Inferior parietal cortex (tissue), 1 donor: Measurements from ENCODE around the gene MRFAP1L1.
"Not testable (repeated sequence)": the region's sequence is repeated elsewhere in the genome, so short reads cannot be mapped to it uniquely, and the experiment has no call there.

Source experiments
- DNase-seq: peaks from one replicate; pipeline ENCODE4 v3.0.0-alpha.2; 2016; ENCODE audit errors: extremely low spot score

Gene MRFAP1L1

DNA sequence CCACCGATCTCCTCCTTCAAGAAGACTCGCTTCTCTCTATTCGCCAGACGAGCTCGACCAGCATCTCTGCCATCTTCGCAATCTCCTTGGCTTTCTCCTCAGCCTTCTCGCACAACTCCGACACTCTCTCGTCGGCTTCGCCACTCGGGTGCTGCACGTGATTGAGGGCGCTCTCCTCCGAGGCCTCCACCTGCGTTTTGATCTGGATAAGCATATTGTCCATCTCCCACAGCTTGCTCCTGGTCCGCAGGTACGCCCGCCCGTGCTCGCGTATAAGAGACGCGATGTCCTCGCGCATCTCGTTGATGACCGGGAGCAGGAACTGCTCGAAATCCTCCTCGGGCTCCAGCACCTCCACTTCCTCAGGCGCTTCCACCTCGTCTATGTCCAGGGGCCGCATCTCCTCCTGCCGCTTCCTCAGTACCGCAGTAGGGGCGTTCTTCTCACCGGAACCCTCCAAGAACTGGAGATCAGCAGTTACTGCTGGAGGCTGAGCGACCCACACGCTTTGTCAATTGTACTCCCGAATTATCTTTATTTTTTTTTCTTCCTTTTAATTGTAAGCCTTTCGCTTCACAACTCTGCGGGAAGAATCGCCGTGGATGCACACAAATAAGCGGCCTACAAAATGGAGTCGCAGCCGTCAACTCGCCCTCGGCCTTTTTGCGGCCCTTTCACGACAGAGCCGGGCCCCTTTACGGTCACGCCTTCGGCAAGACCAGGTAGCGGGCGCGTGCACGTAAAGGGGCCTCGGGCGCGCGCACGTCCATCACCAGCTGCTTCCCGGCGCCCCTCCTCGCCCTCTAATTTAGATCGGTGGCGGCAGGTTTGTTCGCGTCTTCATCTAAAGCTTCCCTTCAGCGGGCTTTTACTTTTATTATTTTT lies at the start of gene MRFAP1L1:
MRFAP1L1 (minus strand) TSS at position 636 of the 885 bp plus-strand sequence; CDS start at position 400, 236 bp downstream.
- DNase-seq: peak; percentile 97

DNA sequence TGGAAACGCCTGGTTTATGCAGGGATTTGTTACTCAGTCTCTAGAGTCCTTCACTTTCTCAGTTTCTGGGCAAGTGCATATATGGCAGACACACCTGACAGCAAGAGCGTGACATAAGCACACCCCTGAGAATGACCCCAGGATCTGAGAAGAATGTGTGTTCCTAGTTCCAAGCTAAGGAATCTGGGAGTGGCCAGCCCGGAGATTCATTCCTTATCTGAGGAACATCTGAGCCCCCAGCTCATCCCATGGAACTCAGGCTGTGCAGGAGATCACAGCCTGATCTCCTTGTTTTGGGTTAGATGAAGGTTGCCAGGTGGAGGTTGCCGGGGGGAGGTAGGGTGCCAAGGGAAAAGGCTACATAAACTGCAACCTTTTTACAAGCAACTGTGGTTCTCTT lies 49.1 kb upstream of the MRFAP1L1 start:
- no peak for DNase-seq

- not testable (repeated sequence) for DNase-seq
These were observed 46.7 kb upstream of the MRFAP1L1 start for GRCh38 chr4:6756345-6756744.

GRCh38 chr4:6755088-6755753 lies 45.6 kb upstream of the MRFAP1L1 start:
- no peak for DNase-seq

DNA sequence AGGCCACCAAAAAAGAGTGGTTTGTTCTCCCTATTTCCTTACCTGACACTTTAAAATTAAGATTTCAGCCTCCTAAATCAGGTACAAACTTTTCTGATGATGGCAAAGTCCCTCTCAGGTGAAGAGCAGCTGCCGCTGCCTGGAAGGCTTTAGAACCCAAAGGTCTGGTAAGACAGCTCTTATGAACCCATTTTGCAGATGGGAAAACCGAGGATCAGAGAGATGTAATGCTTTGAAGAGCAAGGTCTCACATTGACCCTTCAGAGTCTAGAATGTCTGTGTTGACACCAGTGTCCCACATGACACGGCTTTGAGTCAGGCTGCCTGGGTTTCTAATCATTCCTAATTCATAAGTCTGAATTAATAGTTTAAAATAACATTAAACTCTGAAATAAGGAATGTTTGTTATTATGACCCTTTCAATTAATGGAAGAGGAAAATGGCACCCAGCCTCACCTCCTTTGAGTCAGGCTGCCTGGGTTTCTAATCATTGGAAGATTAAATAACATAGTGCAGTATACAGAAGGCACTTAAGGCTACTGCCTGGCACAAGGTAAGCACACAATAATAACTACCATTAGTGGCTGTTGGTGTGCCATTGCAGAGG lies 44.9 kb upstream of the MRFAP1L1 start:
- no peak for DNase-seq

DNA sequence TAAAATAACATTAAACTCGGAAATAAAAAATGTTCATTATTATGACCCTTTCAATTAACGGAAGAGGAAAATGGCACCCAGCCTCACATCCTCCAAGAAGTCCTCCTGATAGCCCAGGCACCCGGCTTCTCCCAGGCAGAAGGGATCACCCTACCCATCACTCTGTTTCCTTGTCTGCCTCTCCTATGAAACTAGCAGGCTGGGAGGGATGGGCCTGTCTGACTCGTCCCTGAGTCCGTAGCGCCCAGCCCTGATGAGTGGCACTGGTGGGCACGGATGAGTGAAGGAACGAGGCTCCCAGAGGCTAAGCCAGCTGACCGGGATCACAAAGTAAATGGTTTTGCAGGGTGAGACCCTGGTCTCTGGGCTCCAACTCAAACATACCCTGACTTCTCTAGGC lies 44.2 kb upstream of the MRFAP1L1 start:
- no peak for DNase-seq

GRCh38 chr4:6753103-6753560 lies 43.5 kb upstream of the MRFAP1L1 start:
- DNase-seq: no peak

- no peak for DNase-seq
These were observed 42.8 kb upstream of the MRFAP1L1 start for GRCh38 chr4:6752486-6752829.

DNA sequence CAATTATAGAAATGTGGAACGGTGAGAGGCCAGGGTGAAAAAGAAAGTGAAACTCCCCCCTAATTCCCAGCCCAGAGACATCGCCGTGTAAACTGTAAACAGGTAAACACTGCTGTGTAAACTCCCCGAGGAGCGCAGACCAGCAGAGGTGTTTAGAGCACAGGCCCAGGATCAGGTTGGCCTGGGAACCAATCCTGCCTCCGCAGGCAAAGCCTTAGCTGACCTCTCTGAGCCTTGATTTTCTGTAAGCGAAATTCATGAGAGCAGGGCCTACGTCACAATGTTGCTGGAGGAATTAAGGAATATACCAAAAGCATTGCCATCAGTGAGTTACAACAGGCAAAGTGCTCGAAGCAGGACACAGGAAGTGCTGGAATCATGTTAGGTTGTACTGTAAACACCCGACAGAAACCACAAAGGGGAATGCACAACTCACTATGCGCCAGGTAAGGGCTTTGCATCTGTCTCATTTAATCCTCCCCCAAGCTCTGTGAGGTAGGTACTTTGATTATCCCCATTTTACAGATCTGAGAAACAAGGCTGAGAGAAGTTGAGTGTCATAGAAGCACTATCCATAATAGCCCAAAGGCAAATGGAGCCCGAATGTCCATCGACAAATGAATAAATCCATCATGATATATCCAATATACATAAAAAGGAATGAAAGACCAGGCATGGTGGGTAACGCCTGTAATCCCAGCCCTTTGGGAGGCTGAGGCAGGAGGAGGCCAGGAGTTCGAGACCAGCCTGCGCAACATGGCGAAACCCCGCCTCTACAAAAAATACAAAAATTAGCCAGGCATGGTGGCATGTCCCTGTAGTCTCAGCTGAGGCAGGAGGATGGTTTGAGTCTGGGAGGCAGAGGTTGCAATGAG lies 42.2 kb upstream of the MRFAP1L1 start:
- DNase-seq: no peak

GRCh38 chr4:6750286-6751221 lies 40.9 kb upstream of the MRFAP1L1 start:
- DNase-seq: no peak

DNA sequence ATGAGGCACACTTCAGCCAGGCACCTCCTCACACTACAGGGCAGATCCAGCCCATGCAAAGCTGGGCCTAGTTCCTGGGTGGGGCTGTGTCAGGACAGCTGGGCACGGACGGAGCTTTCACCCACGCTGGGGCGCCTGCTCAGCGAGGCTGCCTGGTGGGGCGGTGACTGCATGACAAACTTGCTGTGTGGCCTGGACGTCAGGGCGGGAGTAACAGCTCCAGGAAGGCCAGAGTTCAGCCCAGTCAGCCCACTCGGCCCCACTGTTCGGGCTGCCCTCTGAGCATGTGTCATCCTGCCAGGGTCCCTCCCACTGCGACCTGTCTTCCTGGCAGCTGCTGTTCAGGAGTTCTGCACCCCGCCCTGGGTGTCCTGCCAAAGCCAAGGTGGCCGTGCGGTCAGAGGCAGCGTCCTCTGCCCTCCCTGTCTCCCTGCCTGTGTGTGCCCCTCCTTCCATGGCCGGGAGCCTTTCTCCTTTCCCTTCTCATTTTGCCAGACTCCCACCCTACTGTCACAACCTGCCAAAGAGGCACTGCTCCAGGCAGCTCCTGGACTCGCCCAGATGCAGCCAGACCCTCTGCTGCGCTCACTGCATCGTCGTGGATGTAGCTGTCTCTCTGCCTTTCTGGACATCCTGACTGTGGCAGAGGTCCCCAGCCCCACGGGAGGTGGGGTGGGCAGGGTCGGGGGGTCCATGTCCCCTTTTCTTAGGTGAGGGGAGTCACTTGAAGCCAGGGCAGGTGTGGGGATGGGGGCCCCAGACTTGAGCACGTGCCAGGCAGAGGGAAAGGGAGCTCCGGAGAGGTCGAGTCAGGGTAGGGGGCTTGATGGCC lies 39.9 kb upstream of the MRFAP1L1 start:
- DNase-seq: no peak

DNA sequence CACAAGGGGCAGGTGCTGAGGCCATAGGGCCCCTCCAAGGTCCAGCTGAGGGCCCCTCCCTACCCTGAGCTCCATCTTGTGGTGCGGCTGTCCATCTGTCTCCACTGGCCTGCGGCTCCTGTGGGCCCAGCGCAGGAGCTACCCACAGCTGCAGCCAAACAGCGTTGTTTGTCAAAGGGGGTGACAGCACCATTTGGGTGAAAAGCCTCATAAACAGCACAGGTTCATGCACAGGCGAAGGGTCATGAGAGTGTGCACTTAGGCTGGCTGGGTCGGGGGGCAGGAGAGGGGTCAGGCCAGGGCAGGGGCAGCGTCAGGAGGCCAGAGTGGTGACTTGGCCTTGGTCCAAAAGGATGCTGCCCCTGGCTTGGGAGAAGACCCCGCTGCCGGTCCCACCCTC lies 38.6 kb upstream of the MRFAP1L1 start:
- DNase-seq: no peak

GRCh38 chr4:6747294-6748051 lies 37.8 kb upstream of the MRFAP1L1 start:
- DNase-seq: no peak

DNA sequence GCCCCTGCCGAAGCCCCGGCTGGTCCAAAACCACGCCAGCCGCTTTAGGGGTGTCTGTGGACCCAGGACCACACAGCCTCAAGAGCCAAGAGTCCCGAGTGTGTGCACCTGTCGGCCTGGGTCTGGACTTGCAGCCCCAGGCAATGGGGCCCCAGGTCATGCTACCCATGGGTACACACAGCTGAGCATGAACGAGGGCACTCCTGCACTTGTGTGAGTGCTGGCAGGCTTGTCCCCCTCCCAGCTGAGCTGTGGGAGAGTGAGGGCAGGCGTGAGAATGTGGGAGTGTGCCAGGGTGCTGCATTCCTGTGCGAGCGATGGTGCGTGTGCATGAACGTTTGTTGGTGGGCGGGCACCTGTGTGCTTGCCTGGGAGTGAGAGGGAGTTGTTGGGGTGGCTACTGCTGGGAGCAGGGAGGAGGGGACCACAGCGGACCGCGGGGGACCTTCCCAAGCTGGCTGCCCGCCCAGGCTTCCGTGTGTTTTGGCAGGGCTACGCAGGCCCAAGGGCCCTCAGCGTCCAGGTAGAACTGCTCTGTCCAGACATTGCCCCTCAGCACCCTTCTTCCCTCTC lies 37.1 kb upstream of the MRFAP1L1 start:
- DNase-seq: no peak

DNA sequence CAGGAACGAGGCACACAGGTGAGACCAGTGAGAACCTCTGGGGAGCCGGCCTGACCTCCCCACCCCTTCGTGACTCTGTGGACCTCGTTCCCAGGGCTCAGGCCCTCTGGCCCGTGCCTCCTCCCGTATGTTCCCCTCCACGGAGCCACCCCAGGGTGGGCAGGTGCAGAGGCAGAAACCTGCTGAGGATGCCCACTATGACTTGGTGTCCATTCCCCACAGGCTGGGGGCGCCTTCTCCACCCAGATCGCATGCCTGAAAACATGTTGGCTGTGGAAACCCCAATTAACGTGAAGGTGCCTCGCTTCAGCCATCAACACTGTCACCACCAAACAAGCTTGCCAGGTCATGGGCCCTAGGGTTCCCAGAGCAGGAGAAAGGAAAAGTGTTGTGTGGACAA lies 33.3 kb upstream of the MRFAP1L1 start:
- DNase-seq: no peak

- DNase-seq: no peak
These were observed 32.8 kb upstream of the MRFAP1L1 start for GRCh38 chr4:6742507-6742906.

GRCh38 chr4:6740347-6740746 lies 30.7 kb upstream of the MRFAP1L1 start:
- no peak for DNase-seq

DNA sequence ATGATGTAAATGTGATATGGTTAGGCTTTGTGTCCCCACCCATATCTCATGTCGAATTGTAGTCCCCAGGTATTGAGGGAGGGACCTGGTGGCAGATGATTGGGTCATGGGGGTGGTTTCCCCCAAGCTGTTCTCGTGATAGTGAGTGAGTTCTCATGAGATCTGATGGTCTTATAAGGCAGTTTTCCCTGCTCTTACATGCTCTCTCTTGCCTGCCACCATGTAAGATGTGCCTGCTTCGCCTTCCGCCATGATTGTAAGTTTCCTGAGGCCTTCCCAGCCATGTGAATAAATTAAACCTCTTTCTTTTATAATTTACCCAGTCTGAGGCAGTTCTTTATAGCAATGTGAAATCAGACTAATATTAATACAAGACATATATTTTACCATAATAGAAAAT lies 30.3 kb upstream of the MRFAP1L1 start:
- no peak for DNase-seq
